Testis (tissue), 3 donors: ENCODE results near the gene NCBP1. TPM values are rescaled to one million over a fixed set of nuclear protein-coding genes. Genes with fewer than 3 reads are reported as not detected.
A peak's percentile ranks its signal among the peaks of the same experiment; 100 is the strongest.
"Not testable (repeated sequence)": the region's sequence is repeated elsewhere in the genome, so short reads cannot be mapped to it uniquely, and the experiment has no call there.

Experiments
- DNase-seq: peaks from one replicate; pipeline ENCODE4 v3.0.0-alpha.2; 2019
- H3K27ac ChIP-seq, 2 donors: fragments of 200-600 bp; sonication (generic); one replicate each; pipeline ENCODE4 v1.5.1; 2019
- H3K27me3 ChIP-seq: fragments of 200-600 bp; sonication (generic); one replicate; pipeline ENCODE4 v1.5.1; 2019
- H3K36me3 ChIP-seq: fragments of 200-600 bp; sonication (generic); one replicate; pipeline ENCODE4 v1.5.1; 2017; ENCODE audit warnings: low read depth; ENCODE audit errors: missing control alignments
- H3K4me1 ChIP-seq: fragments of 200-600 bp; sonication (generic); one replicate; pipeline ENCODE4 v1.5.1; 2019
- H3K4me3 ChIP-seq, 2 donors: fragments of 200-600 bp; sonication (generic); one replicate each; pipeline ENCODE4 v1.5.1; 2017 to 2019
- H3K9me3 ChIP-seq: fragments of 200-600 bp; sonication (generic); one replicate; pipeline ENCODE4 v1.5.1; 2017
- POLR2A ChIP-seq: fragments of 450-650 bp; IDR thresholded peaks from one replicate; pipeline ENCODE4 v1.6.1; 2017; ENCODE audit warnings: antibody characterized with exemption, mild to moderate bottlenecking, moderate library complexity
- WGBS, 2 donors: methylation state at CpG; one replicate each; pipeline ENCODE4 v1.1.5; 2018; 5-methylcytosine and 5-hydroxymethylcytosine counted together
- intact Hi-C: fragments of 100-400 bp; cut with DNase I; formaldehyde crosslinking; loops from one replicate; pipeline ENCODE4 v1.15.1; 2023; ENCODE audit warnings: low total_unique reads
- polyA plus RNA-seq: library from polyadenylated mRNA; stranded (reverse); fragments of 350-450 nt; fragmentation: Illumina TruSeq; extraction: RNeasy Lipid Tissue Mini Kit (QIAGEN cat#74804); gene quantifications from one replicate; pipeline ENCODE4 v1.2.3, GENCODE V29; 2014; ENCODE audit warnings: low read depth, low replicate concordance; ENCODE audit not compliant: insufficient read depth
- total RNA-seq, 2 donors: library from RNA; depleted of rRNA; stranded (reverse); fragments of >200 nt; gene quantifications; one replicate each; pipeline ENCODE4 v1.2.3, GENCODE V29; 2016
- TF ChIP-seq, protein P1 (sequence below), 3 experiments: fragments of 450-650 bp in 2 of 3; fragments of 200-600 bp in 1 of 3; sonication (generic) in 1 of 3; IDR thresholded peaks; one replicate each; pipeline ENCODE4 v1.5.1; 2016 to 2019; ENCODE audit warnings: antibody characterized with exemption in 3 of 3, mild to moderate bottlenecking in 2 of 3, moderate library complexity in 1 of 3

Gene NCBP1
- total and polyA plus RNA-seq, 3 donors from 2014 or later = 36.6 to 41.7 (median 36.9) TPM

DNA sequence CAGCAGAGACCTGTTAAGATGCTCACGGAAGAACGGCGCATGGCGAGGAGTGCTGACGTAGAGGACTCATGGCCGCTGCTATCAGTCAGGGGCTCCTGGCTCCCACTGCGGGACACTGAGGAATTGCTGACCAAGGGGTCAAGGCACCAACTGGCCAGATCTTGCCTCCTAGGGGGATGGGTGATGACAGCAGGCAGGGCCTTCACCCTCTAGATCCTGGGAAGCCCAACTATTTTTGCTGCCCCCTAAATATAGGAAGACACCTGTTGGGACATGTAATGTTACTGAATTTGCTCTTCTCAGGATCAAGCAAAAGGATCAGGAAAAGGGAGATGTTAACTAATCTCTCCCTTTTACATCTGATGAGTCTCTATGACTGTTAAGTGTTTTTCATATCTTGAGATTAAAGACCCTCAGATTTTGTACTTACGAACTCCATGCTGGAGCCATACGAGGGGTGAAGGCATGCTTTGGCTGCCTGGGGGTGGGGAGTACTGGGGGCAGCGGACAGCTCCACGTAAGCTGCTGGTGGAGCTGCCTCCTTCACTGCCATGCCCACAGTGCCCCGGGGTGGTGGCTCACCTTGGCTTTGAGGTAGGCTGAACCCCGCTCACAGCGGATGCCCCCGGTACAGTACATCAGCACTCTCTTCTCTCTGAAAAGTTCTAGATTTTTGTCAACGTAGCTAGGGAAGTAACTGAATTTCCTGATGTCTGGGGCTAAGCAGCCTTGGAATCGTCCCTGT lies 28.5 kb upstream of the NCBP1 start:
- Histone ChIP-seq H3K27ac (no peak overlapping the region), H3K36me3 (no peaks in the 10 kb centered on the region), H3K9me3 (no peaks in the 10 kb centered on the region), H3K4me1 (no peaks in the 10 kb centered on the region), H3K27me3 (no peaks in the 10 kb centered on the region), H3K4me3 (no peak overlapping the region)
- 95 to 96% methylated on average over 12 to 17 of the region's 17 CpGs for WGBS, 2 donors
- TF ChIP-seq, protein P1, sequence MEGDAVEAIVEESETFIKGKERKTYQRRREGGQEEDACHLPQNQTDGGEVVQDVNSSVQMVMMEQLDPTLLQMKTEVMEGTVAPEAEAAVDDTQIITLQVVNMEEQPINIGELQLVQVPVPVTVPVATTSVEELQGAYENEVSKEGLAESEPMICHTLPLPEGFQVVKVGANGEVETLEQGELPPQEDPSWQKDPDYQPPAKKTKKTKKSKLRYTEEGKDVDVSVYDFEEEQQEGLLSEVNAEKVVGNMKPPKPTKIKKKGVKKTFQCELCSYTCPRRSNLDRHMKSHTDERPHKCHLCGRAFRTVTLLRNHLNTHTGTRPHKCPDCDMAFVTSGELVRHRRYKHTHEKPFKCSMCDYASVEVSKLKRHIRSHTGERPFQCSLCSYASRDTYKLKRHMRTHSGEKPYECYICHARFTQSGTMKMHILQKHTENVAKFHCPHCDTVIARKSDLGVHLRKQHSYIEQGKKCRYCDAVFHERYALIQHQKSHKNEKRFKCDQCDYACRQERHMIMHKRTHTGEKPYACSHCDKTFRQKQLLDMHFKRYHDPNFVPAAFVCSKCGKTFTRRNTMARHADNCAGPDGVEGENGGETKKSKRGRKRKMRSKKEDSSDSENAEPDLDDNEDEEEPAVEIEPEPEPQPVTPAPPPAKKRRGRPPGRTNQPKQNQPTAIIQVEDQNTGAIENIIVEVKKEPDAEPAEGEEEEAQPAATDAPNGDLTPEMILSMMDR (IDR thresholded peaks at IDR 0.05) = no peak
- intact Hi-C loops = no loop called here
- DNase-seq = no peak

DNA sequence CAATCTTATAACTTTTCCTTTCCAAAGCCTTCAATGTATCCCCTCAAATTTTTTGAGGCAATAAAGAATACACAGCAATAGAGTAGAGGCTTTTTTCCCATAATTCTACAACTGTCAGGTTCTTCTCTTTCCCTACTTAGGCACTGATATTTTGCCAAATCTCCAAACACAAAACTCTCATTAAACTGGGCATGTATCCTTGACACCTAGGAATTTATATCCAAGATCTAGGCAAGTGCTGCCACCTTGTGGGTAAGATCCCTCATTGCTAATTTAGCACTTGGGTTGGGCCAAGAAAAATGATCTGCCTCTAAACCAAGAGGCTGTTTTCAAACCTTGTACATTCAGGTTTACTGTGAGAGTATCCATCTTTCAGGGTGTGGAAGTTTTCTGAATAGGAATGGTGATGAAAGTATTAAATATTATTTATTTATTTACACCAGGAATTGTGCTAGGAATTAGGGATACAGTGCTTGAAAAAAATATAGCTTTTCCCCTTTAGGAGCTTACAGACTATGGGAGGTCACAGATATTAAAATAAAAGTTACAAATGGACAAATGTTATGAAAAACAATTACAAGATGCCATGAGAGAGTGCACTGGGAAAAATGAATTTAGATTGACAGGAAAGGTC lies 18.1 kb upstream of the NCBP1 start:
- peak; percentile 85 for DNase-seq
- no peaks in the 10 kb centered on the region for H3K36me3 ChIP-seq

DNA sequence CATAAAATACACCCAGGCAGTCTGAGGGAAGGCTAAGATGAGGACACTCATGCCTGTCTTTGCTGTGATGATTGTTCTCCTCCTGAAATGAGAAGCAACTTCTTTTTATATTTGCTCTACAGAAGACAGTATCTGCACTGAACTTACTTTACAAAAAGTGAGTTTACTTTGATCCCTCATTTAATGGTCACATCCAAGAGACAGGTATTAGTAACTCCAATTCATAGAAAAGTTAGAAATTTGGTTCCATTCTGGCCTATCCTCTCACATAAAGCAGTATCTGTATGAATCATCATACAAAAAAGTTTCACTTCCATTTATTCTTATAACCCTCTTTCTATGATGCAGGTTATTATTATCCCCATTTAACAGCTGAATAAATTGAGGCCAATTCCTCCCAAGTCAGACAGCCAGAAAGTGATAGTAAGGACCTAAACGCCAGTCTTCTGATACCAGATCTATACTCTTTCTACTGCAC lies 15.6 kb upstream of the NCBP1 start:
- TF ChIP-seq POLR2A = no peak
- TF ChIP-seq, protein P1 (IDR thresholded peaks at IDR 0.05) = no peak
- no peaks in the 10 kb centered on the region for H3K27me3 ChIP-seq
- no peaks in the 10 kb centered on the region for H3K4me1 ChIP-seq
- H3K36me3 ChIP-seq = no peaks in the 10 kb centered on the region
- H3K4me3 ChIP-seq = no peak overlapping the region
- no peak for DNase-seq
- intact Hi-C loops = no loop called here
- WGBS, 2 donors = 84 to 87% methylated on average over 1 of the region's 1 CpG
- H3K27ac ChIP-seq = no peak overlapping the region
- no peaks in the 10 kb centered on the region for H3K9me3 ChIP-seq

More for the DNA sequence above, 18.1 kb upstream of the NCBP1 start:
- intact Hi-C loops = no loop called here
- Histone ChIP-seq H3K4me1 (no peaks in the 10 kb centered on the region), H3K9me3 (no peaks in the 10 kb centered on the region), H3K27ac (no peak overlapping the region), H3K27me3 (no peaks in the 10 kb centered on the region), H3K4me3 (no peak overlapping the region)
- no peak for TF ChIP-seq POLR2A
- TF ChIP-seq, protein P1 (IDR thresholded peaks at IDR 0.05) = peak; percentile 74 to 86 (median 82)

DNA sequence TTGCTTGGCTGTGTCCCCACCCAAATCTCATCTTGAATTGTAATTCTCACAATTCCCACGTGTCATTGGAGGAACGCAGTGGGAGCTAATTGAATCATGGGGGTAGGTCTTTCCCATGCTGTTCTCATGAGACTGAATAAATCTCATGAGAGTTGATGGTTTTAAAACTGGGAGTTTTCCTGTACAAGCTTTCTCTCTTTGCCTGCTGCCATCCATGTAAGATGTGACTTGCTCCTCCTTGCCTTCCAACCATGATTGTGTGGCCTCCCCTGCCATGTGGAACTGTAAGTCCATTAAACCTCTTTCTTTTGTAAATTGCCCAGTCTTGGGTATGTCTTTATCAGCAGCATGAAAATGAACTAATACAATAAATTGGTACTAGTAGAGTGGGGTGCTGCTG lies 13.6 kb upstream of the NCBP1 start:
- 97 to 99% methylated on average over 2 of the region's 2 CpGs for WGBS, 2 donors
- H3K4me3 ChIP-seq, H3K27me3 ChIP-seq, H3K4me1 ChIP-seq, DNase-seq, H3K36me3 ChIP-seq, intact Hi-C loops, H3K27ac ChIP-seq, H3K9me3 ChIP-seq: not testable (repeated sequence)

DNA sequence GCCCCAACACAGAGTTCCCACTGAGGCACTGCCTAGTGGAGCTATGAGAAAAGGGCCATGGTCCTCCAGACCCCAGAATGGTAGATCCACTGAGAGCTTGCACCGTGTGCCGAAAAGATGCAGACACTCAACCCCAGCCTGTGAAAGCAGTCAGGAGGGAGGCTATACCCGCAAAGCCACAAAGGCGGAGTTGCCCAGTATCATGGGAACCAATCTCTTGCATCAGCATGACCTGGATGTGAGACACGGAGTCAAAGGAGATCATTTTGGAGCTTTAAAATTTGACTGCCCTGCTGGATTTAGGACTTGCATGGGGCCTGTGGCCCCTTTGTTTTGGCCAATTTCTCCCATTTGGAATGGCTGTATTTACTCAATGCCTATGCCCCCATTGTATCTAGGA lies 11.1 kb upstream of the NCBP1 start:
- 95 to 97% methylated on average over 5 of the region's 5 CpGs for WGBS, 2 donors
- H3K4me3 ChIP-seq, H3K4me1 ChIP-seq, DNase-seq, H3K27ac ChIP-seq, intact Hi-C loops, H3K27me3 ChIP-seq, H3K36me3 ChIP-seq, H3K9me3 ChIP-seq: not testable (repeated sequence)
